A549 (cell line): ENCODE results near the gene TMEM40. TPM values are rescaled to one million over a fixed set of nuclear protein-coding genes. Genes with fewer than 3 reads are reported as not detected.

ENCODE experiments used
- ATAC-seq, 2 experiments: fragments of 200-7000 bp in 1 of 2; fragments of >200 bp in 1 of 2; cut with Nextera tagmentation in 1 of 2; cut with Tn5 transposase in 1 of 2; 3 replicates each; pipeline versions ENCODE4 v1.8.0 to v1.9.1; 2018 to 2020; ENCODE audit warnings: mild to moderate bottlenecking in 1 of 2, moderate library complexity in 1 of 2
- CTCF ChIA-PET: fragments of 300-600 bp; sonication (Branson Sonifier 250); formaldehyde crosslinking; extraction: SDS; loops from one replicate; lab custom pipeline; 2021; ENCODE audit warnings: antibody characterized with exemption, inconsistent platforms; lab: Yijun Ruan, JAX
- POLR2A ChIA-PET: fragments of 350-600 bp; formaldehyde crosslinking; extraction: SDS; loops from one replicate; lab custom pipeline; 2021; ENCODE audit warnings: antibody characterized with exemption, inconsistent platforms; lab: Yijun Ruan, JAX
- DNase-seq, 2 experiments: peaks; one replicate each; pipeline versions ENCODE4 v3.0.0 to v3.0.0-alpha.2; 2011 to 2016; ENCODE audit warnings: low read depth in 1 of 2, low spot score in 1 of 2
- FAIRE-seq: peaks from 2 replicates; lab custom pipeline; 2011; peaks lifted over from hg19 to GRCh38; lab: Jason Lieb, UNC
- H3K27ac ChIP-seq, 2 experiments: fragments of >200 bp; sonication (Bioruptor Twin); formaldehyde crosslinking; 3 replicates each; pipeline ENCODE4 v1.5.1; 2016 to 2017
- H3K4me1 ChIP-seq: fragments of >200 bp; sonication (Bioruptor Twin); formaldehyde crosslinking; 3 replicates; pipeline ENCODE4 v1.6.1; 2016
- H3K4me2 ChIP-seq: fragments of >200 bp; sonication (Bioruptor Twin); formaldehyde crosslinking; 3 replicates; pipeline ENCODE4 v1.6.1; 2016
- H3K4me3 ChIP-seq: fragments of >200 bp; sonication (Bioruptor Twin); formaldehyde crosslinking; 3 replicates; pipeline ENCODE4 v1.5.1; 2016
- H3K9me3 ChIP-seq: fragments of >200 bp; sonication (Bioruptor Twin); formaldehyde crosslinking; 3 replicates; pipeline ENCODE4 v1.6.1; 2016
- CEBPB ChIP-seq, 2 experiments: fragments of >200 bp in 1 of 2; sonication (Bioruptor Twin) in 1 of 2; formaldehyde crosslinking in 1 of 2; IDR thresholded peaks; 2 replicates each; pipeline ENCODE4 v1.6.1; 2012 to 2016
- HEYL ChIP-seq: fragments of 250-450 bp; sonication (Bioruptor Pico); IDR thresholded peaks from 2 replicates; pipeline ENCODE4 v1.8.0; 2021; ENCODE audit warnings: mild to moderate bottlenecking, moderate library complexity
- HOXA7 ChIP-seq: fragments of 250-450 bp; sonication (Bioruptor Pico); IDR thresholded peaks from 2 replicates; pipeline ENCODE4 v1.5.0; 2020; ENCODE audit warnings: mild to moderate bottlenecking, moderate library complexity
- HOXB13 ChIP-seq: fragments of 250-450 bp; sonication (Bioruptor Pico); IDR thresholded peaks from 2 replicates; pipeline ENCODE4 v1.5.0; 2020; ENCODE audit warnings: low read depth, mild to moderate bottlenecking, moderate library complexity
- JUNB ChIP-seq: fragments of >200 bp; sonication (Bioruptor Twin); formaldehyde crosslinking; IDR thresholded peaks from 2 replicates; pipeline ENCODE4 v1.6.1; 2016
- KDM5A ChIP-seq: fragments of 200-600 bp; sonication (generic); IDR thresholded peaks from 2 replicates; pipeline ENCODE4 v1.6.1; 2016; ENCODE audit warnings: antibody characterized with exemption, mild to moderate bottlenecking
- MYC ChIP-seq: IDR thresholded peaks from 2 replicates; pipeline ENCODE4 v1.6.1; 2012; ENCODE audit warnings: mild to moderate bottlenecking, inconsistent platforms, low read length, improper control_type of control experiment, borderline replicate concordance
- ZC3H11A ChIP-seq: fragments of 450-650 bp; IDR thresholded peaks from 2 replicates; pipeline ENCODE4 v1.6.1; 2014; ENCODE audit warnings: antibody characterized with exemption, mild to moderate bottlenecking
- WGBS: methylation state at CpG from one replicate; pipeline ENCODE4 v1.1.6; 2017; ENCODE audit errors: missing lambda C conversion rate; 5-methylcytosine and 5-hydroxymethylcytosine counted together
- polyA plus RNA-seq, 4 experiments: library from polyadenylated mRNA; depleted of rRNA in 3 of 4; stranded (reverse); fragments of >200 nt; fragmentation: RNase III in 1 of 4; extraction: RNeasy Plus Mini Kit Qiagen cat#74134 plus additional on column Dnase treatment in 1 of 4; gene quantifications; 2 replicates in 3 of 4; 3 replicates in 1 of 4; pipeline ENCODE4 v1.2.3, GENCODE V29; 2011 to 2017
- TF ChIP-seq, protein P1 (sequence below): fragments of >200 bp; sonication (Bioruptor Twin); formaldehyde crosslinking; IDR thresholded peaks from 2 replicates; pipeline ENCODE4 v1.6.1; 2016
- TF ChIP-seq, protein P2 (sequence below): fragments of 250-450 bp; sonication (Bioruptor Pico); IDR thresholded peaks from 2 replicates; pipeline ENCODE4 v1.5.0; 2020; ENCODE audit warnings: low read depth, mild to moderate bottlenecking, moderate library complexity
- TF ChIP-seq, protein P3 (sequence below): IDR thresholded peaks from 2 replicates; pipeline ENCODE4 v1.6.1; 2012
- TF ChIP-seq, protein P4 (sequence below): IDR thresholded peaks from 2 replicates; pipeline ENCODE4 v1.6.1; 2012
- TF ChIP-seq, protein P5 (sequence below): fragments of 450-650 bp; IDR thresholded peaks from 2 replicates; pipeline ENCODE4 v1.6.1; 2014; ENCODE audit warnings: antibody characterized with exemption

The TMEM40 gene
- polyA plus RNA-seq, 2 of the 4 experiments (the other 2 are of a cell fraction), result 0.13 to 0.18 TPM

DNA sequence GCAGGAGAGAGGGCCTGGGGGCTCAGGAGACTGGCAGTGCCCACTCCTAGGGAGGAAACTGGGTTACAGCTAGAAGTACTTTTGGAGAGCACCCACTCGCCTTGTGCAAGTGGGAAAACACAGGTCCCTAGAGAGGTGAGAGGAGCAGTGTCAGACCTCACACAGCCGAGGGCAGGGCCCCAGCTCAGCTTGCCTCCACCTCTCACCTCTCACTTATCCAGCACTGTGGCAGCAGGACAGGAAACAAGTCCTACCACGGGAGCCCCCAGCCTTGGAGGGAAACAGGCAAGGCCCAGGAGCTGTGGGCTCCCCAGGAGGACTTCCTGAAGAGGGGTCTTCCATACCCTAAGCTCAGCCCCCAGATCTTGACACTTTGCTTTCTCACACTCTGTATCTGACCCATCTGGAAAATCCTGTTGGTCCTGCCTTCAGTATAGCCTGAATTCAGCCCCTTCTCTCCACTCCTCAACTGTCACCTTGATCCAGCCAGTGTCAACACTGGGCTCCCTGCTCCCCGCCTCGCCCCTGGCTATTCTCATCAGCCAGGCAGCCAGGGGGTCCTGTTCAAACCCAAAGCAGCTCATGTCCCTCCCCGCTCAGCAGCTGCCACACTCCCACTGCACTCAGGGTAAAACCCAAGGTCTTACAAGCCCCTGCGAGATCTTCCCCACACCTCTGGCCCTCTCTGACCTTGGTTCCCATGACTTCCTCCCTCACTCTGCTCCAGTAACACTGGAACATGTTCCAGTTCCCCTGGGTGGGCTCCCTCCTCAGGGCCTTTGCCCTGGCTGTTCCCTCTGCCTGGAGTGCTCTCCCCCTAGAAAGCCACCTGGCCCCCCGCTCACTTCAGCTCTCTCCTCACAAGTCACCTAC, 870 bp upstream of the TMEM40 start:
- ATAC-seq (no peak), FAIRE-seq (no peak), DNase-seq (no peak)
- 75% methylated on average over 8 of the region's 8 CpGs for WGBS
- CTCF ChIA-PET, result interaction anchor here (0.5 to 1.5 kb wide), 8 partner anchors 8 to 887 kb away, joined by 3 to 5 read pairs (median 4); no protein-coding TSS in a partner anchor
- Histone ChIP-seq H3K9me3 (no peaks in the 10 kb centered on the region), H3K4me3 (no peak overlapping the region), H3K4me1 (peaks cover 34% of the 10 kb centered on the region)
- POLR2A ChIA-PET, result no interaction called here
- TF ChIP-seq MYC, result no peak
- TF ChIP-seq, all 56 proteins: peak for 0
- Histone ChIP-seq H3K27ac (peak overlapping the region in 1 of 2 experiments; percentile 79; a peak in 3 of 6 replicates), H3K4me2 (no peak overlapping the region)

DNA sequence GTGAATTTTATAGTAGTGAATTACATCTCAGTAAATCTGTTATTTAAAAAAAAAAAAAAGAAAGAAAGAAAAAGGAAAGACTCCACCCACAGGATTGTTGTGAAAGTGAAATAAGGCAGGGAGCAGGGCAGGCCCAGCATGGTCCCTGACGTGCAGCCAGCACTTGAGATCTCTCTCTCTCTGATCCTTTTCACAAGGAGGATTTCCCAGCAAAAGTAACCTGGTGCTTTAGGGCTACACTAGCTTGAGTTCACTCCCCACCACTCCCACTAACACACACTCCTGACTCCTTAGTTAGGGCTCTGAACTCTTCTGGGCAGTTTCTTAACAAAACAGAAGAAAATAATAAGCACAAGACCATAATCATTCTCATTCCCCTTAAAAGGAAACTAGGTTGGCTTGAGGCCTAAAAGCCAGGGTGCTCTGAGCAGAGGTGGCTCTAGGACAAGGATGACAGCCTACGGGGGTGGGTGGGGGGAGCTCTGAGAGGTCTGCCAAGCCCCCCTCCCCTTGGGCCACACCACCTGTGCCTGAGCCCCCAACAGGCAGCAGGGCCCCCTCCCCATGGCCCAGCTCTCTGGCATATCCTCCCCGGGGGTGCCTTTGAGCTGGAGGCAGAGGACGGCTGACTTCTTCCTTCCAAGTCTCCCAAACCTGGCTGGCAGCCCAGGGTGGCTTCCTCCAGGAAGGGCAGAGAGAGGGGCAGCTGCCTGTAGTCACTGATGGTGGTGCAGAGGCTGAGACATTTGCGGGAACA, 856 bp downstream of the TMEM40 start:
- peak overlapping the region in 1 of 2 experiments; percentile 79; a peak in 4 of 6 replicates for H3K27ac ChIP-seq
- no peak for FAIRE-seq
- peak; percentile 42 to 48; a peak in 4 of 6 replicates for ATAC-seq
- H3K9me3 ChIP-seq, result no peaks in the 10 kb centered on the region
- WGBS, result 79% methylated on average over 2 of the region's 5 CpGs
- DNase-seq, result no peak
- H3K4me3 ChIP-seq, result no peak overlapping the region
- TF ChIP-seq, protein P1, sequence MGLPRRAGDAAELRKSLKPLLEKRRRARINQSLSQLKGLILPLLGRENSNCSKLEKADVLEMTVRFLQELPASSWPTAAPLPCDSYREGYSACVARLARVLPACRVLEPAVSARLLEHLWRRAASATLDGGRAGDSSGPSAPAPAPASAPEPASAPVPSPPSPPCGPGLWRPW, result no peak
- TF ChIP-seq, protein P2, sequence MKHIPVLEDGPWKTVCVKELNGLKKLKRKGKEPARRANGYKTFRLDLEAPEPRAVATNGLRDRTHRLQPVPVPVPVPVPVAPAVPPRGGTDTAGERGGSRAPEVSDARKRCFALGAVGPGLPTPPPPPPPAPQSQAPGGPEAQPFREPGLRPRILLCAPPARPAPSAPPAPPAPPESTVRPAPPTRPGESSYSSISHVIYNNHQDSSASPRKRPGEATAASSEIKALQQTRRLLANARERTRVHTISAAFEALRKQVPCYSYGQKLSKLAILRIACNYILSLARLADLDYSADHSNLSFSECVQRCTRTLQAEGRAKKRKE (CRISPR knock-in tag), result no peak
- TF ChIP-seq HEYL (CRISPR knock-in tag), result no peak
- no peak for TF ChIP-seq MYC
- TF ChIP-seq JUNB, result no peak
- no peak for TF ChIP-seq ZC3H11A
- TF ChIP-seq HOXB13 (CRISPR knock-in tag), result no peak
- TF ChIP-seq, protein P3, sequence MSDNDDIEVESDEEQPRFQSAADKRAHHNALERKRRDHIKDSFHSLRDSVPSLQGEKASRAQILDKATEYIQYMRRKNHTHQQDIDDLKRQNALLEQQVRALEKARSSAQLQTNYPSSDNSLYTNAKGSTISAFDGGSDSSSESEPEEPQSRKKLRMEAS, result no peak
- no peak for TF ChIP-seq KDM5A
- peak overlapping the region; percentile 29; the same call in 1 of the 3 replicates for H3K4me2 ChIP-seq
- H3K4me1 ChIP-seq, result peaks cover 33% of the 10 kb centered on the region
- ChIA-PET CTCF (interaction anchor here (0.7 to 1.6 kb wide), 3 partner anchors 35 to 623 kb away, joined by 3 to 4 read pairs (median 3); no protein-coding TSS in a partner anchor), POLR2A (interaction anchor here (0.7 kb wide), 1 partner anchor 263 kb away, joined by 4 read pairs; no protein-coding TSS in a partner anchor)

DNA sequence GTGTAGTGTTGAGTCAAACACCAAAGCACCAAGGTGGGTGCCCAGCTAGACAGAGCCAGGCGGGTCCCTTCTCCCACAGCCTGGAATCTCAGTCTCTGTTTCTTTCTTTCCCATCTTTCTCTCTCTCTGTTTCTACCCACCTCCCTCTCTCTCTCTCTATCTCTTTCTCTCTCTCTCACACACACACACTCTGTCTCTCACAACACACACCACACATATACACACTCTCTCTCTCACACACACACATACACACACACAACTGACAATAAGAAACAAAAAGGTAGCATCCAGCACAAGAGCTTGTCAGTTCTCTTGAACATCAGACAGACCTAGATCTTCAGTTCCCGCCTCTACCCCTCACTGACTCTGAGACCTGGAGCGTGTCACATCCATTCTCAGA, 2.4 kb downstream of the TMEM40 start:
- 86% methylated on average over 3 of the region's 3 CpGs for WGBS
- no peak overlapping the region for H3K4me2 ChIP-seq
- H3K9me3 ChIP-seq, result no peaks in the 10 kb centered on the region
- no peak overlapping the region for H3K27ac ChIP-seq
- peaks cover 35% of the 10 kb centered on the region for H3K4me1 ChIP-seq
- ChIA-PET POLR2A (no interaction called here), CTCF (interaction anchor here (1.6 to 1.8 kb wide), 3 partner anchors 37 to 622 kb away, joined by 3 to 6 read pairs (median 4); no protein-coding TSS in a partner anchor)
- DNase-seq (no peak), ATAC-seq (no peak), FAIRE-seq (no peak)
- no peak overlapping the region for H3K4me3 ChIP-seq
- TF ChIP-seq, protein P4, sequence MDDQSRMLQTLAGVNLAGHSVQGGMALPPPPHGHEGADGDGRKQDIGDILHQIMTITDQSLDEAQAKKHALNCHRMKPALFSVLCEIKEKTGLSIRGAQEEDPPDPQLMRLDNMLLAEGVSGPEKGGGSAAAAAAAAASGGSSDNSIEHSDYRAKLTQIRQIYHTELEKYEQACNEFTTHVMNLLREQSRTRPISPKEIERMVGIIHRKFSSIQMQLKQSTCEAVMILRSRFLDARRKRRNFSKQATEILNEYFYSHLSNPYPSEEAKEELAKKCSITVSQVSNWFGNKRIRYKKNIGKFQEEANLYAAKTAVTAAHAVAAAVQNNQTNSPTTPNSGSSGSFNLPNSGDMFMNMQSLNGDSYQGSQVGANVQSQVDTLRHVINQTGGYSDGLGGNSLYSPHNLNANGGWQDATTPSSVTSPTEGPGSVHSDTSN, result no peak
- TF ChIP-seq, protein P5, sequence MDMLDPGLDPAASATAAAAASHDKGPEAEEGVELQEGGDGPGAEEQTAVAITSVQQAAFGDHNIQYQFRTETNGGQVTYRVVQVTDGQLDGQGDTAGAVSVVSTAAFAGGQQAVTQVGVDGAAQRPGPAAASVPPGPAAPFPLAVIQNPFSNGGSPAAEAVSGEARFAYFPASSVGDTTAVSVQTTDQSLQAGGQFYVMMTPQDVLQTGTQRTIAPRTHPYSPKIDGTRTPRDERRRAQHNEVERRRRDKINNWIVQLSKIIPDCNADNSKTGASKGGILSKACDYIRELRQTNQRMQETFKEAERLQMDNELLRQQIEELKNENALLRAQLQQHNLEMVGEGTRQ, result no peak
- TF ChIP-seq CEBPB (IDR thresholded peaks at IDR 0.05) (no peak), HOXA7 (no peak)
- TF ChIP-seq, all 56 proteins: peak for 0
